Measurements from ENCODE around the gene ZNF805. TPM values are rescaled to one million over a fixed set of nuclear protein-coding genes. Genes with fewer than 3 reads are reported as not detected.
A peak's percentile ranks its signal among the peaks of the same experiment; 100 is the strongest.
"Not testable (repeated sequence)": the region's sequence is repeated elsewhere in the genome, so short reads cannot be mapped to it uniquely, and the experiment has no call there.

ZNF805 gene
- total RNA-seq, 1 donor from 2014 or later = 12.6 TPM

GRCh38 chr19:57273014-57273413, 32.6 kb downstream of the ZNF805 start:
- Histone ChIP-seq H2AFZ (replicated peaks) (no peak overlapping the region), H3K9me3 (ENCODE audit: low read depth) (no peaks in the 10 kb centered on the region), H3K79me2 (ENCODE audit: low read depth) (no peaks in the 10 kb centered on the region), H4K20me1 (ENCODE audit: low read depth) (no peaks in the 10 kb centered on the region), H3K9ac (no peak overlapping the region), H3K27me3 (no peaks in the 10 kb centered on the region), H3F3A (ENCODE audit: low read depth) (no peaks in the 10 kb centered on the region), H3K4me3 (no peak overlapping the region), H3K27ac (no peak overlapping the region), H3K36me3 (no peaks in the 10 kb centered on the region), H3K4me2 (no peak overlapping the region), H3K4me1 (no peaks in the 10 kb centered on the region)
- peaks cover 6% of the 10 kb centered on the region for H3K36me3 Mint-ChIP-seq
- TF ChIP-seq EZH2 (IDR thresholded peaks at IDR 0.05) (no peak), EZH2phosphoT487 (IDR thresholded peaks at IDR 0.05) (no peak), CTCF (IDR thresholded peaks at IDR 0.05) (no peak)
- H3K27me3 Mint-ChIP-seq (ENCODE audit: insufficient read depth, low read depth) = no peaks in the 10 kb centered on the region
- H3K4me1 Mint-ChIP-seq = peaks cover 6% of the 10 kb centered on the region
- H3K4me3 Mint-ChIP-seq = no peak overlapping the region
- no peak overlapping the region for H3K27ac Mint-ChIP-seq
- no peaks in the 10 kb centered on the region for H3K9me3 Mint-ChIP-seq
- no peak for DNase-seq (ENCODE audit: low spot score)

- H3K4me3 ChIP-seq = no peak overlapping the region
- Mint-ChIP-seq H3K4me1 (peaks cover 13% of the 10 kb centered on the region), H3K36me3 (peaks cover 7% of the 10 kb centered on the region), H3K4me3 (no peak overlapping the region), H3K9me3 (no peaks in the 10 kb centered on the region), H3K27me3 (ENCODE audit: insufficient read depth, low read depth) (no peaks in the 10 kb centered on the region), H3K27ac (no peak overlapping the region)
- no peak overlapping the region for H2AFZ ChIP-seq (replicated peaks)
- no peaks in the 10 kb centered on the region for H3K9me3 ChIP-seq (ENCODE audit: low read depth)
- H3K36me3 ChIP-seq = no peaks in the 10 kb centered on the region
- H3K27me3 ChIP-seq = no peaks in the 10 kb centered on the region
- H4K20me1 ChIP-seq (ENCODE audit: low read depth) = peaks cover 6% of the 10 kb centered on the region
- no peak for DNase-seq (ENCODE audit: low spot score)
- H3K27ac ChIP-seq = no peak overlapping the region
- no peak overlapping the region for H3K4me2 ChIP-seq
- peaks cover 11% of the 10 kb centered on the region for H3K79me2 ChIP-seq (ENCODE audit: low read depth)
- no peaks in the 10 kb centered on the region for H3K4me1 ChIP-seq
- peaks cover 5% of the 10 kb centered on the region for H3F3A ChIP-seq (ENCODE audit: low read depth)
- H3K9ac ChIP-seq = no peak overlapping the region
- no peak for TF ChIP-seq CTCF (IDR thresholded peaks at IDR 0.05)
- TF ChIP-seq EZH2 (IDR thresholded peaks at IDR 0.05) = no peak
- no peak for TF ChIP-seq EZH2phosphoT487 (IDR thresholded peaks at IDR 0.05)
These were observed 36.0 kb downstream of the ZNF805 start for GRCh38 chr19:57276430-57276829.

- not testable (repeated sequence) for H3K27me3 ChIP-seq; H3K27ac Mint-ChIP-seq; H3K4me2 ChIP-seq; H3K4me3 Mint-ChIP-seq; H3K4me3 ChIP-seq; H3K36me3 ChIP-seq; H3F3A ChIP-seq (ENCODE audit: low read depth); DNase-seq (ENCODE audit: low spot score); H3K9ac ChIP-seq; H3K9me3 Mint-ChIP-seq; H3K4me1 ChIP-seq; H3K27ac ChIP-seq; H2AFZ ChIP-seq (replicated peaks); H3K27me3 Mint-ChIP-seq (ENCODE audit: insufficient read depth, low read depth); H3K9me3 ChIP-seq (ENCODE audit: low read depth)
- peaks cover 31% of the 10 kb centered on the region for H3K79me2 ChIP-seq (ENCODE audit: low read depth)
- H3K4me1 Mint-ChIP-seq = peaks cover 21% of the 10 kb centered on the region
- peaks cover 17% of the 10 kb centered on the region for H4K20me1 ChIP-seq (ENCODE audit: low read depth)
- H3K36me3 Mint-ChIP-seq = peaks cover 14% of the 10 kb centered on the region
These were observed 38.0 kb downstream of the ZNF805 start for GRCh38 chr19:57278481-57278880.

- H3K4me3 Mint-ChIP-seq = no peak overlapping the region
- Histone ChIP-seq H2AFZ (replicated peaks) (peak overlapping the region; percentile 85), H3K9me3 (ENCODE audit: low read depth) (no peaks in the 10 kb centered on the region), H4K20me1 (ENCODE audit: low read depth) (peaks cover 17% of the 10 kb centered on the region), H3K36me3 (no peaks in the 10 kb centered on the region), H3K27ac (peak overlapping the region; percentile 93), H3F3A (ENCODE audit: low read depth) (peaks cover 5% of the 10 kb centered on the region), H3K4me3 (peak overlapping the region; percentile 80), H3K27me3 (no peaks in the 10 kb centered on the region), H3K4me1 (peaks cover 3% of the 10 kb centered on the region), H3K79me2 (ENCODE audit: low read depth) (peaks cover 42% of the 10 kb centered on the region), H3K9ac (peak overlapping the region; percentile 98), H3K4me2 (peak overlapping the region; percentile 97)
- TF ChIP-seq EZH2 (IDR thresholded peaks at IDR 0.05) (no peak), EZH2phosphoT487 (IDR thresholded peaks at IDR 0.05) (no peak), CTCF (IDR thresholded peaks at IDR 0.05) (peak; percentile 40)
- H3K36me3 Mint-ChIP-seq = peaks cover 14% of the 10 kb centered on the region
- H3K27ac Mint-ChIP-seq = no peak overlapping the region
- DNase-seq (ENCODE audit: low spot score) = peak; percentile 93
- no peaks in the 10 kb centered on the region for H3K9me3 Mint-ChIP-seq
- no peaks in the 10 kb centered on the region for H3K27me3 Mint-ChIP-seq (ENCODE audit: insufficient read depth, low read depth)
- peaks cover 21% of the 10 kb centered on the region for H3K4me1 Mint-ChIP-seq
These were observed 39.2 kb downstream of the ZNF805 start for GRCh38 chr19:57279418-57280164.

Data from neural progenitor cell (in vitro differentiated cells).